ENCODE measurements around the gene LCLAT1.
"Not testable (repeated sequence)": the region's sequence is repeated elsewhere in the genome, so short reads cannot be mapped to it uniquely, and the experiment has no call there.

LCLAT1 gene

DNA sequence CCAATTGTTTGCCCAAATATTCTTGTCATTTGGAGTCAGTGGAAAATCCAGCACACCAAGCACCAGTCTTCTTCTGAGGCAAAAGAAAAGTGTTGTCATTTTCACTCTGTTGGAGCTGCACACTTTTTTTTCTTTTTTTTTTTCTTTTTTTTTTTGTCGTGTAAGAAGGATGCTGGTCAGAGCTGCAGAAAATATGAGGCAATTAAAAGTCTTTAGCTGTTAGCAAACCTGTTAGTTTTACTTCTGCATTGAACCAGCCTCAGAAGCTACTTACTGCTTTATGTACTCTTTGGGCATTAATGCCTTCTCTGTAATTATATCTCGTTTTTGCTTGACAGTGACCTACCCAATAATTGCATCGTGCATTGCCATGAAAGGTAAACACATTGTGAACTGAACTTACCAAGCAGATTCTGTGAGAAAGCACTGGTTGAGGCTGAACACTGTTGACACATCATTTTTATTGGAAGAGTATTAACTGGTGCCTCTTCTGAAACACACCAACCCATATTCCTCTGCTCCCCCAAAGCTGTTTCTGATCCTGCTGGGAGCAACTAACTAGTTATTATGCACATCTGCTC is 194.8 kb downstream of the LCLAT1 start:
- TF ChIP-seq, protein P1, sequence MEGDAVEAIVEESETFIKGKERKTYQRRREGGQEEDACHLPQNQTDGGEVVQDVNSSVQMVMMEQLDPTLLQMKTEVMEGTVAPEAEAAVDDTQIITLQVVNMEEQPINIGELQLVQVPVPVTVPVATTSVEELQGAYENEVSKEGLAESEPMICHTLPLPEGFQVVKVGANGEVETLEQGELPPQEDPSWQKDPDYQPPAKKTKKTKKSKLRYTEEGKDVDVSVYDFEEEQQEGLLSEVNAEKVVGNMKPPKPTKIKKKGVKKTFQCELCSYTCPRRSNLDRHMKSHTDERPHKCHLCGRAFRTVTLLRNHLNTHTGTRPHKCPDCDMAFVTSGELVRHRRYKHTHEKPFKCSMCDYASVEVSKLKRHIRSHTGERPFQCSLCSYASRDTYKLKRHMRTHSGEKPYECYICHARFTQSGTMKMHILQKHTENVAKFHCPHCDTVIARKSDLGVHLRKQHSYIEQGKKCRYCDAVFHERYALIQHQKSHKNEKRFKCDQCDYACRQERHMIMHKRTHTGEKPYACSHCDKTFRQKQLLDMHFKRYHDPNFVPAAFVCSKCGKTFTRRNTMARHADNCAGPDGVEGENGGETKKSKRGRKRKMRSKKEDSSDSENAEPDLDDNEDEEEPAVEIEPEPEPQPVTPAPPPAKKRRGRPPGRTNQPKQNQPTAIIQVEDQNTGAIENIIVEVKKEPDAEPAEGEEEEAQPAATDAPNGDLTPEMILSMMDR (conservative IDR thresholded peaks at IDR 0.05) = no peak
- no peak for TF ChIP-seq ZFX (IDR thresholded peaks at IDR 0.05)
- H3K27ac ChIP-seq = no peak overlapping the region

DNA sequence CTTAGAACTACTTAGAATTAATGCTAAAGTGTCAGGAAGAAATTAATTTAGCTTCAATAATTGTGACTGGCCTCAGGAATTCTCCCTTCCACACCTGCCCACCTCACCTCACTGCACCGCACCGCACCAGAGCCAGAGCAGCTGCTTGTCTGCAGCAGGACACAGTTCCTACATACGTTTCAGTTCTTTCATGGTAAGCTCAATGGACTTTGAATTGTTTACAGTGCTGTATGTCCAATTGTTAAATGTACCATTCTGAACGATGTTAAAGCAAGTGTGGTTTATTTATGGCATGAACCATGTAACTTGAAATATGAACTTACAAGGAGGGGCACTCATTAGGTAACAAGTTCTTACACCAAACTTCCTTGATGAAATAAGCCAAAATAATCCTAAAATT is 196.0 kb downstream of the LCLAT1 start:
- H3K27ac ChIP-seq = not testable (repeated sequence)

DNA sequence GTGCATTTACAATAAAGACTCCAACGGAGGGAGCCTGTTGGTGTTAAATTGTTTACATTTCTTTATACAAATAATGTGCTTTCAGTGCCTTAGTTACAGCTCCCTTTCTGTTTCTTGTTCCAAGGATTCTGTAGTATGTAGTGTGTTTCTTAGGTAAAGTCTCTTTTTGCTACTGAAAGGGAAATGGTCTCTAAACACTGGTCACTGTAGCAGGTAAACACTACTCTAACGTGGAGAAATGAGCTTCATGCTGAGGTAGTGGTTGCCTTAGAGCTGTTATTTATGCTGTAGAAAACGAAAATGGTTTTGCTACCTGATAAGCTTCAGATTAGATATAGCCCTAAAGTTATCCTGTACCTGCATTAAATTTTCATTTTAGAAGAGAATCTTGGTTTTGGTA is 196.6 kb downstream of the LCLAT1 start:
- no peak overlapping the region for H3K27ac ChIP-seq
- TF ChIP-seq, protein P1 (conservative IDR thresholded peaks at IDR 0.05) = no peak
- no peak for TF ChIP-seq ZFX (IDR thresholded peaks at IDR 0.05)

DNA sequence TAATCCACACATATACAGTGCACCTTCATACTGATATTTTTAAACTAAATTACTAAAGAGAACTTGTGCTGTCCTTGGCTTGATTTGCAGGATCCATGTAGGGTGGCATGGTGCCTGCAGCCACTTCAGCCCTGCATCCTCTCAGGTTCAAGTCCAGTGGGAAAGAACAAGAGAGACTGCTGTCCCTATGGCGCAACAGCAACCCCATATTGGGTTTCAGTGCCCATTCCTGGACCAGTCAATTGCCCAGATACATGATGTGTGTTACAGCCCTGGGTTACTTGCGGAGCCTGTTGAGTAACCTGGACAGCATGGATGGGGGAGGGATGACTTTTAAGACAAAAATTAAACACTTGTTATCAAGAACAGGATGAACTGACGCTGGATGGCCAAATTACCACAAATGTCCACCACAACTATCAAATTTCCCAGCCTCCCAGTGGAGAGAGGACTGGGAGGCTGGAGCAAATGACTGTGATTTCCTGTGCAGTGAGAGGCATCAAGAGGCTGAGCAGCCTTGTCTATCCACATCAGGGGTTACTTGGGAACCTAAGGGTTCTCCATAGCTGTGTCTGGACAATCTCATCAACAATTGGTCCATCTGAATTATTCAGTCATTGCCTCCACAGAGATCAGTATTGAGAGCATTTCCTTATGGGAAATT is 198.2 kb downstream of the LCLAT1 start:
- TF ChIP-seq, protein P1 (conservative IDR thresholded peaks at IDR 0.05) = no peak
- peak overlapping the region; percentile 39 for H3K27ac ChIP-seq

DNA sequence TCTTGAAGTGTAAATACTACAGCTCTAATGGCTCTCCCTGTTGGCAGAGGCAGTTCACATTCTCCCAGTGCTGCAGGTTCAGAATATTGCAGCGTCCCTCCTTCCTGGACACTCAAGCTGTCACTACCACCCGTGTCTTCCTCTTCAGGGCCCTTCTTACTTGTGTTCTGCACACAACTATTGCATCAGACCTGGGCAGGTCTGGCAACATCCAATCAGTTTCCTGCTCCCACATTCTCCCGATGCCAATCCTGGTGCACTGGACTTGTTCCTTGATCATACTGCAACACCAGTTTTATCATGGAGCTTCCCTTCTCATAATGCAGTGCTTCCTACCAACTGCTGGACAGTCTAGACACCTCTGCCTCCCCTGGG is 198.7 kb downstream of the LCLAT1 start:
- TF ChIP-seq, protein P1 (conservative IDR thresholded peaks at IDR 0.05) = no peak
- TF ChIP-seq ZFX (IDR thresholded peaks at IDR 0.05) = no peak
- peak overlapping the region; percentile 39 for H3K27ac ChIP-seq

DNA sequence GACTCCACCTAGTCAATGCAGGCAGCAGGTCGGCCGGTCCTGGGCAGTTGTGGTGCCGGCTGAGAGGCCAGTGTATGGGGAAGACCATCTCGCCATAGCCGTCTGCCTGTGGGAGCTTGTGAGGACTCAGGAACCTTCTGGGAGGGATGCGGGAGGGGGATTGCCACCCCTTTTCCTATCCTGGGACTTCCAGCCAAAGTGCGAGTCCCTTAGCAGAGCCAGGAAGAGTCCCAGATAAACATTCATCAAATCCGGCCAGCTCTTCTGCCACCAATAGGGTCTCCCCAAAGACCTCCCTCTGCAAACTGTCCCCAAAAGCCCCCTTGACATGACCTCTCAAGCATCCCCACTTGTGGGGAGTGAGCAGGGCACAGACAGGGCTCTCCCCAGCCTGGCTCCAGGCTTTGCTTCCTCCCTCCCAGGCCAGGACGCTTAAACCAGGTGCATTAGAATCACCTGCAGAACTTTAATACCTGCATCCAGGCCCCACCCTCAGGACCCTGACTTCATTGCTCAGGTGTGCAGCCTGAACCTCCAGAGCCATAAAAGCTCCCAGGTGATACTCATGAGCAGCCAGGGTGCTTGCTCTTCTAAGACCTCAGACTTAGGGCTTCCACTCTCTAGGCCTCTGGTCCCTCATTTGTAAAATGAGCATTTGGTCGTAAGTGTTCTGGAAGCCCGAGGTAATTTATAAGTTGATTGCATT is 200.9 kb downstream of the LCLAT1 start:
- peak overlapping the region; percentile 33; the same call in 1 of the 2 replicates for H3K27ac ChIP-seq
- TF ChIP-seq, protein P1 (conservative IDR thresholded peaks at IDR 0.05) = no peak
- TF ChIP-seq ZFX (IDR thresholded peaks at IDR 0.05) = no peak

DNA sequence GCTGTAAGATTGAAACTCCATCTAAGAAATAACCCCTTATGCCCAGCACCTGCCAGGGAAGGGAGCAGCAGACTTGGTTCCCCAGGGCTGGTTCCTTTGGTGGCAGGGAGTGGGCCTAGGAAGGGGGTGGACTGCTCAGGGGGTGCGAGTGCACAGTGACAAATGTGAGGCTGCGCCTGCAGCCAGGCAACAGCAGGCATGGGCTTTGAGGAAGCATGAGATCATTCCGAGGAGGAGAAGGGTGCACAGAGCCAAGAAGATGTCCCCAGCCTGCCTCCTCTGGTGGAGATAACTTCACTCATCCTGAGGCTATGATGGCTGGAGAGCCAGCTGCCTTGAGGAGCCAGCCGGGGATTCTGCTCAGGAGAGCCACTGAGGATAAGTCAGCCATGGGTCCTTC is 202.2 kb downstream of the LCLAT1 start:
- peak overlapping the region; percentile 33; the same call in 1 of the 2 replicates for H3K27ac ChIP-seq
- TF ChIP-seq ZFX (IDR thresholded peaks at IDR 0.05) = no peak
- TF ChIP-seq, protein P1 (conservative IDR thresholded peaks at IDR 0.05) = no peak
